ENCODE data around the gene SPTBN1.

GRCh38 chr2:54435325-54436226 is 20.6 kb upstream of the SPTBN1 start:
- TF ChIP-seq POLR2AphosphoS5 (IDR thresholded peaks at IDR 0.05; ENCODE audit: borderline replicate concordance, low read depth, low read length) = no peak
- no peak for TF ChIP-seq EZH2 (IDR thresholded peaks at IDR 0.05)
